ENCODE results near the gene LDHA. TPM values are rescaled to one million over a fixed set of nuclear protein-coding genes. Genes with fewer than 3 reads are reported as not detected.

LDHA gene
- total RNA-seq, 1 donor from 2014 or later, result 977 TPM

DNA sequence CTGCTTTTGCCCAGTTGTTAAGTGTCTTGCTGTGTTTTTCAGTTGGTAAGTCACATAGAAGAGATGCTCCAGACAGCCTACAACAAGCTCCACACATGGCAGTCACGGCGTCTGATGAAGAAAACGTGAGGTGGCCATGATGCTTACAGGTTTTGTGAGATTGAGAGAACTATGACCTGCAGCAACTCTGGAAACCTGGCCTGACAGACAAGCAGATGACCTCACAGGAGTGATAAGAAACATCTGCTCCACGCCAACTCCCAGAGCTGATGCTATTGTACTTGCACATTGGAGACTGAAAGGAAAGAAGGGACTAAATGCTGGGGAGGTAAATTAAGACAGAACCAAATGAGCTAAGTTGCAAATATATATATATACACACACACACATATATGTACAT is 28.6 kb upstream of the LDHA start:
- Histone ChIP-seq H3K27ac (no peak overlapping the region), H3K79me2 (ENCODE audit: low read depth) (no peaks in the 10 kb centered on the region), H3K4me2 (no peak overlapping the region), H3F3A (ENCODE audit: low read depth) (no peaks in the 10 kb centered on the region), H3K4me3 (no peak overlapping the region), H2AFZ (replicated peaks) (no peak overlapping the region), H3K27me3 (no peaks in the 10 kb centered on the region), H3K9ac (no peak overlapping the region), H4K20me1 (ENCODE audit: low read depth) (no peaks in the 10 kb centered on the region), H3K36me3 (no peaks in the 10 kb centered on the region), H3K4me1 (no peaks in the 10 kb centered on the region), H3K9me3 (ENCODE audit: low read depth) (no peaks in the 10 kb centered on the region)
- TF ChIP-seq EZH2phosphoT487 (IDR thresholded peaks at IDR 0.05), result no peak
- TF ChIP-seq EZH2 (IDR thresholded peaks at IDR 0.05), result no peak
- TF ChIP-seq, protein P1, sequence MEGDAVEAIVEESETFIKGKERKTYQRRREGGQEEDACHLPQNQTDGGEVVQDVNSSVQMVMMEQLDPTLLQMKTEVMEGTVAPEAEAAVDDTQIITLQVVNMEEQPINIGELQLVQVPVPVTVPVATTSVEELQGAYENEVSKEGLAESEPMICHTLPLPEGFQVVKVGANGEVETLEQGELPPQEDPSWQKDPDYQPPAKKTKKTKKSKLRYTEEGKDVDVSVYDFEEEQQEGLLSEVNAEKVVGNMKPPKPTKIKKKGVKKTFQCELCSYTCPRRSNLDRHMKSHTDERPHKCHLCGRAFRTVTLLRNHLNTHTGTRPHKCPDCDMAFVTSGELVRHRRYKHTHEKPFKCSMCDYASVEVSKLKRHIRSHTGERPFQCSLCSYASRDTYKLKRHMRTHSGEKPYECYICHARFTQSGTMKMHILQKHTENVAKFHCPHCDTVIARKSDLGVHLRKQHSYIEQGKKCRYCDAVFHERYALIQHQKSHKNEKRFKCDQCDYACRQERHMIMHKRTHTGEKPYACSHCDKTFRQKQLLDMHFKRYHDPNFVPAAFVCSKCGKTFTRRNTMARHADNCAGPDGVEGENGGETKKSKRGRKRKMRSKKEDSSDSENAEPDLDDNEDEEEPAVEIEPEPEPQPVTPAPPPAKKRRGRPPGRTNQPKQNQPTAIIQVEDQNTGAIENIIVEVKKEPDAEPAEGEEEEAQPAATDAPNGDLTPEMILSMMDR (IDR thresholded peaks at IDR 0.05), result no peak
- Mint-ChIP-seq H3K27ac (no peak overlapping the region), H3K27me3 (ENCODE audit: insufficient read depth, low read depth) (peaks cover 2% of the 10 kb centered on the region), H3K36me3 (peaks cover 10% of the 10 kb centered on the region), H3K4me1 (no peaks in the 10 kb centered on the region), H3K9me3 (no peaks in the 10 kb centered on the region), H3K4me3 (no peak overlapping the region)
- no peak for DNase-seq (ENCODE audit: low spot score)

DNA sequence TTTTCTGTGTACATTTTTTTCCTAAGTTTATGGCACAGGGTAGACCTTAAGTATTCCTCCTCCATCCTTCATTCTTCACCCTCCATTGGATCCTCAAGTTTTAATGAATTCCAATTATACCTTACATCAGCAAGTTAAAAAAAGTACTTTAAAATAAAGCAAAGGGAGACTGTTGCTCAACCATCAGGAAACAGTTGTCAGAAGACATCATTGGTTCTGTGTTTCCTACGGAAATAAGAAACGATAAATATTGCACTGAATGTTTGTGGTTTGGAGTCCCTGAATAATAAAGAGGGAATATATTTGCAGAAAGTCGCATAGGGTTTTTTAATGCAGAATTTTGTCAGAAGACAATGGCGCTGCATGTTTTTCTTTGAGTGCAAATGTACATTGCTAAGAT is 28.1 kb upstream of the LDHA start:
- H3K4me1 Mint-ChIP-seq, result no peaks in the 10 kb centered on the region
- Histone ChIP-seq H3K36me3 (no peaks in the 10 kb centered on the region), H3K4me2 (no peak overlapping the region), H3F3A (ENCODE audit: low read depth) (no peaks in the 10 kb centered on the region), H3K9ac (no peak overlapping the region), H3K27me3 (no peaks in the 10 kb centered on the region), H3K27ac (no peak overlapping the region), H3K4me1 (no peaks in the 10 kb centered on the region), H3K79me2 (ENCODE audit: low read depth) (no peaks in the 10 kb centered on the region), H2AFZ (replicated peaks) (no peak overlapping the region), H3K9me3 (ENCODE audit: low read depth) (no peaks in the 10 kb centered on the region), H4K20me1 (ENCODE audit: low read depth) (no peaks in the 10 kb centered on the region), H3K4me3 (no peak overlapping the region)
- peaks cover 2% of the 10 kb centered on the region for H3K27me3 Mint-ChIP-seq (ENCODE audit: insufficient read depth, low read depth)
- no peaks in the 10 kb centered on the region for H3K9me3 Mint-ChIP-seq
- H3K4me3 Mint-ChIP-seq, result no peak overlapping the region
- no peak overlapping the region for H3K27ac Mint-ChIP-seq
- TF ChIP-seq EZH2 (IDR thresholded peaks at IDR 0.05), result no peak
- no peak for TF ChIP-seq EZH2phosphoT487 (IDR thresholded peaks at IDR 0.05)
- TF ChIP-seq, protein P1 (IDR thresholded peaks at IDR 0.05), result no peak
- DNase-seq (ENCODE audit: low spot score), result no peak
- peaks cover 8% of the 10 kb centered on the region for H3K36me3 Mint-ChIP-seq

DNA sequence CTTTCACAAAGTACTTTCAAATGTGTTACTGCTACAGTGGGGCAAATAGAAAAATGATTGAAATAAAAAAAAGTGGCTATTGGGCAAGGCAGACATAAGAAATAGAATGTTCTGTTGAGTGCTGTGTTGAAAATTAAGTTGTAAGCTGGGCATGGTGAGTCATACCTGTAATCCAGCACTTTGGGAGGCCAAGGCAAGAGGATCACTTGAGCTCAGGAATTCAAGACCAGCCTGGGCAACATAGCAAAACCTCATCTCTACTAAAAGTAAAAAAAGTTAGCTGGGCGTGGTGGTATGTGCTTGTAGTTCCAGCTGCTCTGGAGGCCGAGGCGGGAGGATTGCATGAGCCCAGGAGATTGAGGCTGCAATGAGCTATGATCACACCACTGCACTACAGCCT is 26.9 kb upstream of the LDHA start:
- no peaks in the 10 kb centered on the region for H3K36me3 ChIP-seq
- H3K27ac ChIP-seq, result no peak overlapping the region
- H3K27me3 ChIP-seq, result no peaks in the 10 kb centered on the region
- Mint-ChIP-seq H3K4me1 (no peaks in the 10 kb centered on the region), H3K4me3 (no peak overlapping the region), H3K36me3 (peaks cover 5% of the 10 kb centered on the region), H3K27ac (no peak overlapping the region), H3K27me3 (ENCODE audit: insufficient read depth, low read depth) (peaks cover 2% of the 10 kb centered on the region), H3K9me3 (no peaks in the 10 kb centered on the region)
- no peak overlapping the region for H3K4me3 ChIP-seq
- TF ChIP-seq EZH2 (IDR thresholded peaks at IDR 0.05) (no peak), EZH2phosphoT487 (IDR thresholded peaks at IDR 0.05) (no peak)
- TF ChIP-seq, protein P1 (IDR thresholded peaks at IDR 0.05), result no peak
- no peak for DNase-seq (ENCODE audit: low spot score)
- H4K20me1 ChIP-seq (ENCODE audit: low read depth), result no peaks in the 10 kb centered on the region
- no peaks in the 10 kb centered on the region for H3K4me1 ChIP-seq
- no peaks in the 10 kb centered on the region for H3F3A ChIP-seq (ENCODE audit: low read depth)
- no peak overlapping the region for H3K4me2 ChIP-seq
- H2AFZ ChIP-seq (replicated peaks), result no peak overlapping the region
- no peaks in the 10 kb centered on the region for H3K9me3 ChIP-seq (ENCODE audit: low read depth)
- H3K79me2 ChIP-seq (ENCODE audit: low read depth), result no peaks in the 10 kb centered on the region
- no peak overlapping the region for H3K9ac ChIP-seq

All from neural progenitor cell (in vitro differentiated cells).